Embryonic facial prominence (tissue), 1 donor: ENCODE results near the gene ZNF106.

Experiments used
- DNase-seq: peaks from one replicate; pipeline ENCODE4 v3.0.0-alpha.2; 2016; ENCODE audit errors: extremely low spot score

Gene ZNF106

DNA sequence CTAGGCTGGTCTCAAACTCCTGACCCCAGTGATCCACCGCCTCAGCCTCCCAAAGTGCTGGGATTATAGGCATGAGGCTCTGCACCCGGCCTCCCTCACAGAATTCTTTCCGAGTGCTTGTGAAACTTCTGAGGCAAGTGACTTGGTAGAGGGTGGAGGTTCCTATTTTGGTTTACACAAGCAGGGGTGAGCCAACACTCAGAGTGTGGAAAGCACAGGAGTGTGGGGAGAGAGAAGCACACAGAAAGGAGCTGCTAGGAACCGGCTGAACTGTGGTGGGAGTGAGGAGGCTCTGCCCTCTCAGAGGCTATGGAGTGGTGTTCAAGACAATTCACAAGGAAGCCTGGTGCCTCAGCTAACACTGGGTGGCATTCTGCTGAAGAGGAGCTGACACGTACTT lies 123.9 kb downstream of the ZNF106 start:
- no peak for DNase-seq

DNA sequence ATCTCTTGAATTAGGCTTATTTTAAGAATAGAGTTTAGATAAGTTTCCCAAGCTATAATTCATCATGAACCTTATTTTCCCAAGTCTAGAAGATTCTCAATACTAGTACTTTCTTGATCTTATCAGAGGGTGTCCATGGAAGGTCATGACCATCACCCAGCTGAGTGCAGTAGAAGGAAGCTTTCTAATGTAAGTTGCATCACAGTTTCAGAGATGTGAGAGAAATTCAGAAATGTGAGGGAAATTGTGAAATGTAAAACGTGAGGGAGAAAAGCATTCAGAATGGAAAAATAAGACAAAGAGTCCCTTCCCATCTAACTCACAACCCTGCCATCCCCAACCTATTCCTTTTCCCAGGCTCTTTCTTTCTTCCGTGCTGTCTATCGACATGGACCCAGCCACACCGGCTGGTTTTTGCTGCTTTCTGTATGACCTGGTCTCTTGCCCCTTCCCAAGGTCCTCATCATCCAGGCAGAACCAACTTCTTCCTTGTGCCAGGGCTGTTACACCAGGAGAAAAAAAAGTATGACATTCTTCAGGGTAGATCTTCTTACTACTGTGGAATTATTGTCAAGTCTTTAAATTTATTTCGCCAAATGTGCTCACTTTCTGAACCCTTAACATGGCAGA lies 124.9 kb downstream of the ZNF106 start:
- no peak for DNase-seq

DNA sequence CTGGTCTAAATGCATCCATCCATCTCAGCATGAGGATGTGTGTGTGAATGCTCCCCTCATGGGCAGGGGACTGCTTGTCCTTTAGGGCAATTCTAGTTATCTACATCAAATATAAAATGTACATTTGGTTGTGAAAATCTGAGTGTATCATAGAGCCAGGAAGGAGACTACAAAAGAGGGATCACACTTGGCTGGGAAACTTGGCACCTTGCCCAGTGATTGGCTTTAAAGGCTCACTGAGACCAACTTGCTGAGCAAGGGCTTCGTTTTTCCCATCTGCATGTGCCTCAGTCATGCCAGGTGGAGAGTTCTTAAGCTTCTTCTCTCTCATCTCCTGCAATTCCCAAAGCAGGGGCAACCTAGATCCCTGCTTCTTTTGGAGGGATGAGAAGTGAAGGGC lies 126.4 kb downstream of the ZNF106 start:
- no peak for DNase-seq

DNA sequence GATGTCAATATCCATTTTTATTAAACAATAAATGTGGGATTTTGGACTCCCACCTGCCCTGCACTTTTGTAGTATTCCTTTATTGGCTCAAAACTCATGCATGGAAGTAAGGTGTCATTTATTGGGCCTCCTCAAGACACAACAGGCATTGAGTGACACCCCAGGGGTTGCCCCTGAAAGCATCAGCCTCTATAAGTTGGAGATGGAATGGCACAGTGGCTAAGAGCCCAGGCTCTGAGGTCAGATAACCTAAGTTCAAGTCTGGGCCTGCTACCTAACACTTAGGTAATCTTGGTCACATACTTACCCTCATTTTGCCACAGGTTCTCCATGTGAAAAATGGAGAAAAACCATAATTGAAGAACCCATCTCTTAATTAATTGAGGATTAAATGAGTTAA lies 127.0 kb downstream of the ZNF106 start:
- no peak for DNase-seq

DNA sequence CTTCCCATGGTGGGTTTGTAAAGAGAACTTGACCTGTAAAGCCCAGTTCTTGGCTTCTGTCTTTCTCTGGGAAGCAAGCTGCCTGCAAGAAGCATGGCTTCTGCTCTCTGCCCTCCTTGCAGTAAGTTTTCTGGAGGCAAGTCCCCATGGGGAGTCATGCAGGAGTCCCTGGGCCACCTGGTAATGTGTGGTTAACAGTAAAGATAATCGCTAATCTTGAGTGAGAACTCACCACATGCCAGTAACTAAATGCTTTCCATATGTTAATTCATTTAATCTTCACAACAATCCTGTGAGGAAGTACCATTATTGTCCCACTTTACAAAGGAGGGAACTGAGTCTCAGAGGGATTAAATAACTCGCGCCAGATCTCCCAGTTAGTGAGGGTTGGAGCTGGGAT lies 127.5 kb downstream of the ZNF106 start:
- DNase-seq, result no peak
